ENCODE results near the gene CNTN4.
A peak's percentile ranks its signal among the peaks of the same experiment; 100 is the strongest.
"Not testable (repeated sequence)": the region's sequence is repeated elsewhere in the genome, so short reads cannot be mapped to it uniquely, and the experiment has no call there.

Gene CNTN4

GRCh38 chr3:2984005-2984830 is 885.6 kb downstream of the CNTN4 start:
- H3K4me3 Mint-ChIP-seq, result no peak overlapping the region
- H3K27ac Mint-ChIP-seq, result no peak overlapping the region
- H3K4me1 Mint-ChIP-seq (ENCODE audit: low read depth), result no peaks in the 10 kb centered on the region
- H3K36me3 Mint-ChIP-seq, result no peaks in the 10 kb centered on the region
- H3K27me3 Mint-ChIP-seq, result no peaks in the 10 kb centered on the region
- H3K9me3 Mint-ChIP-seq (ENCODE audit: low read depth), result no peaks in the 10 kb centered on the region

- no peaks in the 10 kb centered on the region for H3K4me1 Mint-ChIP-seq (ENCODE audit: low read depth)
- H3K27ac Mint-ChIP-seq, result no peak overlapping the region
- H3K36me3 Mint-ChIP-seq, result no peaks in the 10 kb centered on the region
- H3K27me3 Mint-ChIP-seq, result no peaks in the 10 kb centered on the region
- no peaks in the 10 kb centered on the region for H3K9me3 Mint-ChIP-seq (ENCODE audit: low read depth)
- no peak overlapping the region for H3K4me3 Mint-ChIP-seq
Observed at GRCh38 chr3:2984831-2985220, 886.2 kb downstream of the CNTN4 start.

GRCh38 chr3:2985479-2985878 is 886.8 kb downstream of the CNTN4 start:
- Mint-ChIP-seq H3K27me3 (no peaks in the 10 kb centered on the region), H3K36me3 (no peaks in the 10 kb centered on the region), H3K4me3 (no peak overlapping the region), H3K4me1 (ENCODE audit: low read depth) (no peaks in the 10 kb centered on the region), H3K27ac (no peak overlapping the region), H3K9me3 (ENCODE audit: low read depth) (no peaks in the 10 kb centered on the region)

GRCh38 chr3:2992534-2992933 is 893.9 kb downstream of the CNTN4 start:
- Mint-ChIP-seq H3K9me3 (ENCODE audit: low read depth) (no peaks in the 10 kb centered on the region), H3K36me3 (no peaks in the 10 kb centered on the region), H3K4me3 (no peak overlapping the region), H3K4me1 (ENCODE audit: low read depth) (peaks cover 4% of the 10 kb centered on the region), H3K27ac (no peak overlapping the region), H3K27me3 (peaks cover 1% of the 10 kb centered on the region)

- H3K27ac Mint-ChIP-seq; H3K36me3 Mint-ChIP-seq; H3K9me3 Mint-ChIP-seq (ENCODE audit: low read depth); H3K4me1 Mint-ChIP-seq (ENCODE audit: low read depth); H3K4me3 Mint-ChIP-seq; H3K27me3 Mint-ChIP-seq: not testable (repeated sequence)
Observed at GRCh38 chr3:2993130-2993529, 894.5 kb downstream of the CNTN4 start.

- Mint-ChIP-seq H3K36me3 (no peaks in the 10 kb centered on the region), H3K9me3 (ENCODE audit: low read depth) (no peaks in the 10 kb centered on the region), H3K27me3 (peaks cover 1% of the 10 kb centered on the region), H3K4me3 (no peak overlapping the region), H3K4me1 (ENCODE audit: low read depth) (peaks cover 4% of the 10 kb centered on the region), H3K27ac (no peak overlapping the region)
Observed at GRCh38 chr3:2993736-2994135, 895.1 kb downstream of the CNTN4 start.

- no peaks in the 10 kb centered on the region for H3K36me3 Mint-ChIP-seq
- no peak overlapping the region for H3K27ac Mint-ChIP-seq
- H3K4me1 Mint-ChIP-seq (ENCODE audit: low read depth), result peaks cover 4% of the 10 kb centered on the region
- peaks cover 1% of the 10 kb centered on the region for H3K27me3 Mint-ChIP-seq
- no peak overlapping the region for H3K4me3 Mint-ChIP-seq
- no peaks in the 10 kb centered on the region for H3K9me3 Mint-ChIP-seq (ENCODE audit: low read depth)
Observed at GRCh38 chr3:2995195-2995594, 896.5 kb downstream of the CNTN4 start.

- no peaks in the 10 kb centered on the region for H3K4me1 Mint-ChIP-seq (ENCODE audit: low read depth)
- no peak overlapping the region for H3K27ac Mint-ChIP-seq
- H3K36me3 Mint-ChIP-seq, result no peaks in the 10 kb centered on the region
- peaks cover 2% of the 10 kb centered on the region for H3K27me3 Mint-ChIP-seq
- H3K4me3 Mint-ChIP-seq, result no peak overlapping the region
- H3K9me3 Mint-ChIP-seq (ENCODE audit: low read depth), result no peaks in the 10 kb centered on the region
Observed at GRCh38 chr3:3005146-3005744, 906.6 kb downstream of the CNTN4 start.

- no peaks in the 10 kb centered on the region for H3K9me3 Mint-ChIP-seq (ENCODE audit: low read depth)
- no peak overlapping the region for H3K4me3 Mint-ChIP-seq
- no peaks in the 10 kb centered on the region for H3K36me3 Mint-ChIP-seq
- H3K4me1 Mint-ChIP-seq (ENCODE audit: low read depth), result no peaks in the 10 kb centered on the region
- H3K27me3 Mint-ChIP-seq, result peaks cover 7% of the 10 kb centered on the region
- no peak overlapping the region for H3K27ac Mint-ChIP-seq
Observed at GRCh38 chr3:3013317-3014052, 914.8 kb downstream of the CNTN4 start.

GRCh38 chr3:3015185-3016089 is 916.8 kb downstream of the CNTN4 start:
- Mint-ChIP-seq H3K4me1 (ENCODE audit: low read depth) (no peaks in the 10 kb centered on the region), H3K27me3 (peaks cover 7% of the 10 kb centered on the region), H3K9me3 (ENCODE audit: low read depth) (no peaks in the 10 kb centered on the region), H3K4me3 (no peak overlapping the region), H3K36me3 (no peaks in the 10 kb centered on the region), H3K27ac (no peak overlapping the region)

GRCh38 chr3:3016226-3016625 is 917.6 kb downstream of the CNTN4 start:
- H3K9me3 Mint-ChIP-seq (ENCODE audit: low read depth), result no peaks in the 10 kb centered on the region
- no peaks in the 10 kb centered on the region for H3K4me1 Mint-ChIP-seq (ENCODE audit: low read depth)
- H3K27ac Mint-ChIP-seq, result no peak overlapping the region
- H3K27me3 Mint-ChIP-seq, result peaks cover 7% of the 10 kb centered on the region
- no peak overlapping the region for H3K4me3 Mint-ChIP-seq
- H3K36me3 Mint-ChIP-seq, result no peaks in the 10 kb centered on the region

- peaks cover 4% of the 10 kb centered on the region for H3K27me3 Mint-ChIP-seq
- no peaks in the 10 kb centered on the region for H3K4me1 Mint-ChIP-seq (ENCODE audit: low read depth)
- no peaks in the 10 kb centered on the region for H3K36me3 Mint-ChIP-seq
- no peak overlapping the region for H3K4me3 Mint-ChIP-seq
- H3K27ac Mint-ChIP-seq, result no peak overlapping the region
- no peaks in the 10 kb centered on the region for H3K9me3 Mint-ChIP-seq (ENCODE audit: low read depth)
Observed at GRCh38 chr3:3020209-3020608, 921.5 kb downstream of the CNTN4 start.

- no peaks in the 10 kb centered on the region for H3K9me3 Mint-ChIP-seq (ENCODE audit: low read depth)
Observed at GRCh38 chr3:3023111-3023745, 924.6 kb downstream of the CNTN4 start.

GRCh38 chr3:3027976-3028567 is 929.4 kb downstream of the CNTN4 start:
- no peak overlapping the region for H3K27ac Mint-ChIP-seq
- H3K9me3 Mint-ChIP-seq (ENCODE audit: low read depth), result no peaks in the 10 kb centered on the region
- H3K4me1 Mint-ChIP-seq (ENCODE audit: low read depth), result peaks cover 10% of the 10 kb centered on the region
- H3K36me3 Mint-ChIP-seq, result no peaks in the 10 kb centered on the region
- H3K4me3 Mint-ChIP-seq, result peak overlapping the region; percentile 14
- no peaks in the 10 kb centered on the region for H3K27me3 Mint-ChIP-seq

More at GRCh38 chr3:3023111-3023745, 924.6 kb downstream of the CNTN4 start:
- Mint-ChIP-seq H3K4me3 (no peak overlapping the region), H3K36me3 (no peaks in the 10 kb centered on the region), H3K4me1 (ENCODE audit: low read depth) (peaks cover 7% of the 10 kb centered on the region), H3K27ac (no peak overlapping the region), H3K27me3 (peaks cover 2% of the 10 kb centered on the region)

All from activated naive CD8-positive, alpha-beta T cell (primary cell).